Esophagus (tissue), 2 donors: Measurements from ENCODE around the gene DYSF. TPM values are rescaled to one million over a fixed set of nuclear protein-coding genes. Genes with fewer than 3 reads are reported as not detected.

Experiments
- H3K27ac ChIP-seq, 2 donors: one replicate each; pipeline ENCODE4 v1.5.1; 2013; ENCODE audit warnings: low read depth in 2 of 2, mild to moderate bottlenecking in 2 of 2, inconsistent platforms in 1 of 2, low read length in 1 of 2, moderate library complexity in 1 of 2
- H3K27me3 ChIP-seq, 2 donors: one replicate each; pipeline ENCODE4 v1.6.1; 2013; ENCODE audit warnings: low read length in 2 of 2, control low read depth in 1 of 2, mild to moderate bottlenecking in 1 of 2; ENCODE audit not compliant: insufficient read depth in 2 of 2, control insufficient read depth in 1 of 2
- H3K36me3 ChIP-seq, 2 donors: one replicate each; pipeline ENCODE4 v1.6.1; 2013; ENCODE audit warnings: low read length in 1 of 2; ENCODE audit not compliant: control insufficient read depth in 2 of 2, insufficient read depth in 2 of 2
- H3K4me1 ChIP-seq, 2 donors: one replicate each; pipeline ENCODE4 v1.6.1; 2013; ENCODE audit warnings: low read length in 1 of 2; ENCODE audit not compliant: control insufficient read depth in 2 of 2, insufficient read depth in 2 of 2
- H3K4me3 ChIP-seq, 2 donors: one replicate each; pipeline ENCODE4 v1.5.1; 2013; ENCODE audit warnings: low read length in 2 of 2, mild to moderate bottlenecking in 2 of 2, low read depth in 1 of 2, moderate library complexity in 1 of 2
- H3K9me3 ChIP-seq, 2 donors: one replicate each; pipeline ENCODE4 v1.6.1; 2013; ENCODE audit warnings: mild to moderate bottlenecking in 2 of 2, low read depth in 1 of 2, low read length in 1 of 2, moderate library complexity in 1 of 2; ENCODE audit not compliant: control insufficient read depth in 2 of 2, insufficient read depth in 1 of 2
- WGBS, 2 donors: extraction: QIAGEN DNeasy Blood & Tissue Kit; methylation state at CpG; one replicate each; pipeline ENCODE4 v1.1.7; 2013; 5-methylcytosine and 5-hydroxymethylcytosine counted together
- polyA plus RNA-seq, 2 donors: library from polyadenylated mRNA; stranded (reverse); fragments of 200-250 nt; gene quantifications; one replicate each; pipeline ENCODE4 v1.2.3, GENCODE V29; 2013
- donor health status: healthy with polysubstance abuse.
- donor health status: Bipolar disorder and iron deficiency.

Gene DYSF
- polyA plus RNA-seq, 2 donors, result 1.8 to 2.6 TPM

- no peak overlapping the region for H3K27ac ChIP-seq
- H3K36me3 ChIP-seq, result no peaks in the 10 kb centered on the region
- no peaks in the 10 kb centered on the region for H3K27me3 ChIP-seq
- WGBS, 2 donors, result 67 to 73% methylated on average over 10 of the region's 10 CpGs
- no peaks in the 10 kb centered on the region for H3K4me1 ChIP-seq
- H3K4me3 ChIP-seq, result no peak overlapping the region
- no peaks in the 10 kb centered on the region for H3K9me3 ChIP-seq
Observed at GRCh38 chr2:71588497-71589170, 135.3 kb downstream of the DYSF start.

GRCh38 chr2:71589763-71590162 lies 136.4 kb downstream of the DYSF start:
- H3K27me3 ChIP-seq, result no peaks in the 10 kb centered on the region
- no peak overlapping the region for H3K4me3 ChIP-seq
- no peaks in the 10 kb centered on the region for H3K4me1 ChIP-seq
- H3K36me3 ChIP-seq, result no peaks in the 10 kb centered on the region
- H3K9me3 ChIP-seq, result no peaks in the 10 kb centered on the region
- no peak overlapping the region for H3K27ac ChIP-seq
- WGBS, 2 donors, result 90 to 92% methylated on average over 10 of the region's 10 CpGs

- 82 to 83% methylated on average over 3 of the region's 3 CpGs for WGBS, 2 donors
- H3K4me3 ChIP-seq, result no peak overlapping the region
- H3K27ac ChIP-seq, result no peak overlapping the region
- H3K9me3 ChIP-seq, result no peaks in the 10 kb centered on the region
- H3K36me3 ChIP-seq, result no peaks in the 10 kb centered on the region
- H3K27me3 ChIP-seq, result no peaks in the 10 kb centered on the region
- no peaks in the 10 kb centered on the region for H3K4me1 ChIP-seq
Observed at GRCh38 chr2:71591044-71591443, 137.7 kb downstream of the DYSF start.

- WGBS, 2 donors, result 72 to 75% methylated on average over 12 of the region's 12 CpGs
- Histone ChIP-seq H3K27me3 (no peaks in the 10 kb centered on the region), H3K4me1 (no peaks in the 10 kb centered on the region), H3K36me3 (no peaks in the 10 kb centered on the region), H3K4me3 (no peak overlapping the region), H3K9me3 (no peaks in the 10 kb centered on the region), H3K27ac (no peak overlapping the region)
Observed at GRCh38 chr2:71592181-71592711, 138.9 kb downstream of the DYSF start.

GRCh38 chr2:71595569-71595968 lies 142.2 kb downstream of the DYSF start:
- no peaks in the 10 kb centered on the region for H3K9me3 ChIP-seq
- no peak overlapping the region for H3K27ac ChIP-seq
- H3K4me1 ChIP-seq, result no peaks in the 10 kb centered on the region
- H3K4me3 ChIP-seq, result no peak overlapping the region
- WGBS, 2 donors, result 81% methylated on average over 7 of the region's 7 CpGs
- no peaks in the 10 kb centered on the region for H3K36me3 ChIP-seq
- H3K27me3 ChIP-seq, result no peaks in the 10 kb centered on the region

- Histone ChIP-seq H3K36me3 (no peaks in the 10 kb centered on the region), H3K4me3 (no peak overlapping the region), H3K27me3 (no peaks in the 10 kb centered on the region), H3K9me3 (no peaks in the 10 kb centered on the region), H3K27ac (no peak overlapping the region), H3K4me1 (no peaks in the 10 kb centered on the region)
- 47% methylated on average over 17 of the region's 17 CpGs for WGBS, 2 donors
Observed at GRCh38 chr2:71596011-71596410, 142.7 kb downstream of the DYSF start.

GRCh38 chr2:71597756-71598155 lies 144.4 kb downstream of the DYSF start:
- Histone ChIP-seq H3K4me3 (no peak overlapping the region), H3K27ac (no peak overlapping the region), H3K36me3 (no peaks in the 10 kb centered on the region), H3K27me3 (no peaks in the 10 kb centered on the region), H3K4me1 (no peaks in the 10 kb centered on the region), H3K9me3 (no peaks in the 10 kb centered on the region)
- 83 to 86% methylated on average over 4 of the region's 4 CpGs for WGBS, 2 donors

GRCh38 chr2:71598526-71598925 lies 145.2 kb downstream of the DYSF start:
- H3K4me3 ChIP-seq, result no peak overlapping the region
- H3K27ac ChIP-seq, result no peak overlapping the region
- 84 to 86% methylated on average over 14 of the region's 14 CpGs for WGBS, 2 donors
- no peaks in the 10 kb centered on the region for H3K36me3 ChIP-seq
- no peaks in the 10 kb centered on the region for H3K9me3 ChIP-seq
- no peaks in the 10 kb centered on the region for H3K27me3 ChIP-seq
- no peaks in the 10 kb centered on the region for H3K4me1 ChIP-seq

GRCh38 chr2:71599038-71599437 lies 145.7 kb downstream of the DYSF start:
- H3K9me3 ChIP-seq, result no peaks in the 10 kb centered on the region
- no peaks in the 10 kb centered on the region for H3K27me3 ChIP-seq
- H3K27ac ChIP-seq, result no peak overlapping the region
- H3K36me3 ChIP-seq, result no peaks in the 10 kb centered on the region
- WGBS, 2 donors, result 70 to 76% methylated on average over 8 of the region's 8 CpGs
- H3K4me3 ChIP-seq, result no peak overlapping the region
- no peaks in the 10 kb centered on the region for H3K4me1 ChIP-seq

- Histone ChIP-seq H3K27me3 (no peaks in the 10 kb centered on the region), H3K4me3 (no peak overlapping the region)
- 92 to 93% methylated on average over 13 of the region's 13 CpGs for WGBS, 2 donors
Observed at GRCh38 chr2:71599646-71600236, 146.4 kb downstream of the DYSF start.

More at GRCh38 chr2:71599646-71600236, 146.4 kb downstream of the DYSF start:
- no peaks in the 10 kb centered on the region for H3K36me3 ChIP-seq
- H3K9me3 ChIP-seq, result no peaks in the 10 kb centered on the region
- H3K4me1 ChIP-seq, result no peaks in the 10 kb centered on the region
- no peak overlapping the region for H3K27ac ChIP-seq
